HCT116 (cell line): Measurements from ENCODE around the gene TOMM22. TPM values are rescaled to one million over a fixed set of nuclear protein-coding genes. Genes with fewer than 3 reads are reported as not detected.

Source experiments
- ATAC-seq: fragments of 200-7000 bp; cut with Tn5 transposase; 2 replicates; pipeline ENCODE4 v1.9.1; 2020; ENCODE audit warnings: mild to moderate bottlenecking, moderate library complexity
- BruUV-seq: library from RNA; stranded (reverse); fragments of 400-500 nt; replicated peaks from 2 replicates; lab custom pipeline; 2021; lab: Mats Ljungman, UMichigan
- CTCF ChIA-PET: fragments of 300-600 bp; sonication (Branson Sonifier 250); formaldehyde crosslinking; loops from one replicate; lab custom pipeline; 2021; ENCODE audit warnings: antibody characterized with exemption; lab: Charles Lee
- POLR2A ChIA-PET: fragments of 300-600, 350-600 bp; sonication (Branson Sonifier 250); formaldehyde crosslinking; loops from one replicate; lab custom pipeline; 2021; ENCODE audit warnings: antibody characterized with exemption; lab: Charles Lee
- RAD21 ChIA-PET, 2 experiments: fragments of 300-600 bp; sonication (Branson Sonifier 250); formaldehyde crosslinking; loops; one replicate each; lab custom pipeline; 2023; ENCODE audit warnings: low total read pairs in 2 of 2; ENCODE audit not compliant: uncharacterized antibody in 2 of 2, unreplicated experiment in 2 of 2, low non-redundant PET in 1 of 2; lab: Charles Lee
- DNase-seq: peaks from one replicate; pipeline ENCODE4 v3.0.0-alpha.2; 2010; ENCODE audit warnings: low read depth, low spot score
- H2AFZ ChIP-seq: fragments of 200-600 bp; shearing (Covaris generic), sonication (generic); 2 replicates; pipeline ENCODE4 v1.6.1; 2017; ENCODE audit warnings: low read depth, mixed run types, mixed read lengths, antibody characterized with exemption, low read length; ENCODE audit not compliant: poor library complexity, severe bottlenecking
- H3K27ac ChIP-seq: 2 replicates; pipeline ENCODE4 v1.5.1; 2012; ENCODE audit warnings: low read depth, low read length
- H3K27me3 ChIP-seq: fragments of 200-600 bp; sonication (generic); 2 replicates; pipeline ENCODE4 v1.6.1; 2016; ENCODE audit warnings: mixed run types, low read length, mixed read lengths; ENCODE audit not compliant: insufficient read depth
- H3K36me3 ChIP-seq, 2 experiments: fragments of 200-500 bp in 1 of 2; fragments of 200-600 bp in 1 of 2; sonication (Bioruptor generic) in 1 of 2; sonication (generic) in 1 of 2; 2 replicates each; pipeline versions ENCODE4 v1.5.1 to v1.6.1; 2014 to 2016; ENCODE audit warnings: low read length in 2 of 2, inconsistent platforms in 1 of 2, mixed read lengths in 1 of 2, mixed run types in 1 of 2; ENCODE audit not compliant: insufficient read depth in 2 of 2, control insufficient read depth in 1 of 2
- H3K4me1 ChIP-seq, 2 experiments: fragments of 200-600 bp in 1 of 2; sonication (generic) in 1 of 2; 2 replicates each; pipeline versions ENCODE4 v1.5.1 to v1.6.1; 2012 to 2017; ENCODE audit warnings: low read length in 2 of 2, inconsistent platforms in 1 of 2, mild to moderate bottlenecking in 1 of 2, mixed read lengths in 1 of 2, mixed run types in 1 of 2, moderate library complexity in 1 of 2; ENCODE audit not compliant: insufficient read depth in 2 of 2, control insufficient read depth in 1 of 2
- H3K4me2 ChIP-seq: fragments of 200-600 bp; sonication (generic); 2 replicates; pipeline ENCODE4 v1.6.1; 2017; ENCODE audit warnings: mixed run types, low read length, mixed read lengths
- H3K4me3 ChIP-seq, 2 experiments: fragments of 200-600 bp in 1 of 2; sonication (generic) in 1 of 2; replicated peaks in 1 of 2; 2 replicates each; pipeline ENCODE4 v1.5.1; 2011 to 2016; ENCODE audit warnings: low read length in 2 of 2, control low read depth in 1 of 2, low read depth in 1 of 2, mild to moderate bottlenecking in 1 of 2, mixed read lengths in 1 of 2, mixed run types in 1 of 2
- H3K79me2 ChIP-seq: fragments of 200-600 bp; sonication (generic); 2 replicates; pipeline ENCODE4 v1.6.1; 2017; ENCODE audit warnings: mild to moderate bottlenecking, mixed run types, low read length, moderate library complexity, mixed read lengths; ENCODE audit not compliant: insufficient read depth
- H3K9ac ChIP-seq: fragments of 200-600 bp; sonication (generic); 2 replicates; pipeline ENCODE4 v1.6.1; 2016; ENCODE audit warnings: low read length, mixed read lengths
- H3K9me2 ChIP-seq: fragments of 200-600 bp; sonication (generic), shearing (Covaris generic); 2 replicates; pipeline ENCODE4 v1.6.1; 2017; ENCODE audit warnings: mixed run types, mild to moderate bottlenecking, moderate library complexity; ENCODE audit not compliant: insufficient read depth
- H3K9me3 ChIP-seq, 2 experiments: fragments of 200-500 bp in 1 of 2; fragments of 200-600 bp in 1 of 2; sonication (Bioruptor generic) in 1 of 2; sonication (generic) in 1 of 2; 2 replicates each; pipeline ENCODE4 v1.6.1; 2014 to 2017; ENCODE audit warnings: low read length in 2 of 2, mixed read lengths in 2 of 2, inconsistent platforms in 1 of 2, low read depth in 1 of 2, mild to moderate bottlenecking in 1 of 2, mixed run types in 1 of 2, moderate library complexity in 1 of 2; ENCODE audit not compliant: control insufficient read depth in 1 of 2, insufficient read depth in 1 of 2
- H4K20me1 ChIP-seq: fragments of 200-600 bp; sonication (generic), shearing (Covaris generic); 2 replicates; pipeline ENCODE4 v1.6.1; 2017; ENCODE audit warnings: mixed run types, mild to moderate bottlenecking, moderate library complexity; ENCODE audit not compliant: insufficient read depth
- CEBPB ChIP-seq: IDR thresholded peaks from 2 replicates; pipeline ENCODE4 v1.6.1; 2012; ENCODE audit warnings: low read depth
- EZH2phosphoT487 ChIP-seq: fragments of 200-600 bp; IDR thresholded peaks from 2 replicates; pipeline ENCODE4 v1.6.1; 2018; ENCODE audit warnings: antibody characterized with exemption, borderline replicate concordance
- RAD21 ChIP-seq: IDR thresholded peaks from 2 replicates; pipeline ENCODE4 v1.6.1; 2012; ENCODE audit warnings: low read depth, mild to moderate bottlenecking
- SP1 ChIP-seq: IDR thresholded peaks from 2 replicates; pipeline ENCODE4 v1.6.1; 2012; ENCODE audit warnings: low read depth
- YY1 ChIP-seq: IDR thresholded peaks from 2 replicates; pipeline ENCODE4 v1.6.1; 2011; ENCODE audit warnings: low read length, low read depth, moderate library complexity, mild to moderate bottlenecking; ENCODE audit not compliant: insufficient replicate concordance; ENCODE audit errors: extremely low read depth
- ZNF274 ChIP-seq: fragments of 200-500 bp; sonication (Bioruptor generic); IDR thresholded peaks from 2 replicates; pipeline ENCODE4 v1.6.1; 2014; ENCODE audit warnings: mild to moderate bottlenecking, low read depth, low read length, inconsistent platforms
- intact Hi-C: fragments of 100-400 bp; cut with micrococcal nuclease; formaldehyde crosslinking; loops from 2 replicates; pipeline ENCODE4 v1.10.0; 2022
- total RNA-seq: library from RNA; stranded (reverse); gene quantifications from one replicate; pipeline ENCODE4 v1.2.1, GENCODE V29; 2021; ENCODE audit not compliant: unreplicated experiment
- TF ChIP-seq, protein P1 (sequence below): IDR thresholded peaks from 2 replicates; pipeline ENCODE4 v1.6.1; 2012; ENCODE audit warnings: low read depth

TOMM22 gene
- total RNA-seq, 1 experiment from 2014 or later: 136 TPM

DNA sequence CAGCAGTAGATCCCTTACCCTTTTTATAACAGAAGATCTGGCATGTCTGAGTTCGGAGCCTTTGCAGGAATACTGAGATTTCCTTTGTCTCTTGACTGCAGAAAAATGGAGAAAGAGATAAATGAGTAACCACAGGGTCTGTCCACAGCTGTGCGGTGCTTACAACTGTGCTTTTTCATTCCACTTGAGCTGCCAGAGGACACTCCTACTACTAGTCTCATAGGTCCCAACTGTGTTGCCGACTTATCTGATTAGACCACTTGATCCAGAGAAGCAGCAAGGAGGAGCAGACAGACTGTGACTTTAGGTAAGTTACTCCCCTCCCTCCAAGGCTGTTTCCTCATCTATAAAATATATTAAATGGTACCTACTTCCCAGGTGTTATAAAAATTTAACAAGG lies 43.0 kb upstream of the TOMM22 start:
- ChIA-PET CTCF (no interaction called here), POLR2A (no interaction called here), RAD21 (no interaction called here)
- Histone ChIP-seq H3K36me3 (peaks cover 0 to 6% of the 10 kb centered on the region in 2 experiments; a peak in 2 of 4 replicates), H3K4me3 (no peak overlapping the region), H3K27me3 (no peaks in the 10 kb centered on the region), H3K9me3 (no peaks in the 10 kb centered on the region), H3K4me2 (no peak overlapping the region), H3K27ac (no peak overlapping the region), H3K9ac (no peak overlapping the region), H3K9me2 (no peaks in the 10 kb centered on the region), H2AFZ (no peak overlapping the region), H4K20me1 (no peaks in the 10 kb centered on the region), H3K4me1 (no peaks in the 10 kb centered on the region), H3K79me2 (no peaks in the 10 kb centered on the region)
- no peak for DNase-seq
- BruUV-seq: no TSS peak
- TF ChIP-seq EZH2phosphoT487 (no peak), CEBPB (no peak), SP1 (no peak), RAD21 (no peak), ZNF274 (no peak), YY1 (no peak)
- TF ChIP-seq, protein P1, sequence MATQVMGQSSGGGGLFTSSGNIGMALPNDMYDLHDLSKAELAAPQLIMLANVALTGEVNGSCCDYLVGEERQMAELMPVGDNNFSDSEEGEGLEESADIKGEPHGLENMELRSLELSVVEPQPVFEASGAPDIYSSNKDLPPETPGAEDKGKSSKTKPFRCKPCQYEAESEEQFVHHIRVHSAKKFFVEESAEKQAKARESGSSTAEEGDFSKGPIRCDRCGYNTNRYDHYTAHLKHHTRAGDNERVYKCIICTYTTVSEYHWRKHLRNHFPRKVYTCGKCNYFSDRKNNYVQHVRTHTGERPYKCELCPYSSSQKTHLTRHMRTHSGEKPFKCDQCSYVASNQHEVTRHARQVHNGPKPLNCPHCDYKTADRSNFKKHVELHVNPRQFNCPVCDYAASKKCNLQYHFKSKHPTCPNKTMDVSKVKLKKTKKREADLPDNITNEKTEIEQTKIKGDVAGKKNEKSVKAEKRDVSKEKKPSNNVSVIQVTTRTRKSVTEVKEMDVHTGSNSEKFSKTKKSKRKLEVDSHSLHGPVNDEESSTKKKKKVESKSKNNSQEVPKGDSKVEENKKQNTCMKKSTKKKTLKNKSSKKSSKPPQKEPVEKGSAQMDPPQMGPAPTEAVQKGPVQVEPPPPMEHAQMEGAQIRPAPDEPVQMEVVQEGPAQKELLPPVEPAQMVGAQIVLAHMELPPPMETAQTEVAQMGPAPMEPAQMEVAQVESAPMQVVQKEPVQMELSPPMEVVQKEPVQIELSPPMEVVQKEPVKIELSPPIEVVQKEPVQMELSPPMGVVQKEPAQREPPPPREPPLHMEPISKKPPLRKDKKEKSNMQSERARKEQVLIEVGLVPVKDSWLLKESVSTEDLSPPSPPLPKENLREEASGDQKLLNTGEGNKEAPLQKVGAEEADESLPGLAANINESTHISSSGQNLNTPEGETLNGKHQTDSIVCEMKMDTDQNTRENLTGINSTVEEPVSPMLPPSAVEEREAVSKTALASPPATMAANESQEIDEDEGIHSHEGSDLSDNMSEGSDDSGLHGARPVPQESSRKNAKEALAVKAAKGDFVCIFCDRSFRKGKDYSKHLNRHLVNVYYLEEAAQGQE: no peak
- no peak for ATAC-seq
- intact Hi-C loops: no loop called here
